ENCODE results near the gene KRTAP3-3. TPM values are rescaled to one million over a fixed set of nuclear protein-coding genes. Genes with fewer than 3 reads are reported as not detected.

Gene KRTAP3-3
- total and polyA plus RNA-seq, 2 of the 4 experiments (the other 2 are of a cell fraction) = not detected

GRCh38 chr17:40952661-40953060 is 41.3 kb downstream of the KRTAP3-3 start:
- Histone ChIP-seq H2BK15ac (ENCODE audit: low read depth, low read length) (0 out of 3 replicates have a peak overlapping the region, but pooled peaks have one; percentile 54), H3K9me3 (ENCODE audit: control insufficient read depth, insufficient read depth, low read length) (no peaks in the 10 kb centered on the region), H3K4me3 (ENCODE audit: insufficient read depth, low read depth, low read length) (no peak overlapping the region), H2BK5ac (ENCODE audit: low read depth, low read length, poor library complexity, severe bottlenecking) (peak overlapping the region; percentile 94), H3K36me3 (ENCODE audit: control insufficient read depth, insufficient read depth, low read length) (no peaks in the 10 kb centered on the region), H3K9me1 (ENCODE audit: insufficient read depth, low read length) (peaks cover 5% of the 10 kb centered on the region; the same call in 1 of the 2 replicates), H4K8ac (ENCODE audit: low read depth in 2 of 2, low read length in 2 of 2) (peak overlapping the region in 1 of 2 experiments; percentile 86; a peak in 2 of 4 replicates), H3K4me2 (ENCODE audit: low read depth, low read length) (no peak overlapping the region), H3K4me1 (ENCODE audit: control insufficient read depth, insufficient read depth, low read length) (peaks cover 12% of the 10 kb centered on the region), H3K18ac (ENCODE audit: low read depth, low read length) (no peak overlapping the region; the same call in 1 of the 2 replicates), H4K5ac (ENCODE audit: low read depth, low read length) (no peak overlapping the region), H3K79me1 (ENCODE audit: low read depth in 1 of 2, low read length in 2 of 2) (no peaks in the 10 kb centered on the region), H4K20me1 (ENCODE audit: insufficient read depth, low read length) (no peaks in the 10 kb centered on the region), H3K9ac (ENCODE audit: low read depth, low read length) (no peak overlapping the region), H3K27ac (ENCODE audit: insufficient read depth, low read length) (no peak overlapping the region), H3K56ac (ENCODE audit: extremely low read depth, insufficient read depth, low read length) (no peak overlapping the region), H3K27me3 (ENCODE audit: control insufficient read depth, insufficient read depth, low read length) (no peaks in the 10 kb centered on the region), H3K14ac (replicated peaks; ENCODE audit: low read depth, low read length) (no peak overlapping the region), H4K91ac (ENCODE audit: insufficient read depth, low read depth, low read length) (no peak overlapping the region), H2AK9ac (replicated peaks; ENCODE audit: low read depth, low read length, poor library complexity) (no peak overlapping the region), H3K23ac (ENCODE audit: low read depth, low read length) (no peak overlapping the region), H2AFZ (replicated peaks; ENCODE audit: low read length, poor library complexity) (no peak overlapping the region), H2AK5ac (ENCODE audit: low read depth, low read length) (no peak overlapping the region), H3K4ac (ENCODE audit: low read depth, low read length) (peak overlapping the region; percentile 45; the same call in 1 of the 2 replicates), H2BK120ac (ENCODE audit: low read depth, low read length) (peak overlapping the region; percentile 92; the same call in 1 of the 2 replicates), H2BK20ac (ENCODE audit: low read depth, low read length) (peak overlapping the region; percentile 47; the same call in 1 of the 2 replicates)
- intact Hi-C loops (cut with micrococcal nuclease) (no loop called here), dilution Hi-C loops (cut with HindIII; ENCODE audit: low sequenced_read_pairs, unreplicated experiment) (no loop called here), in situ Hi-C loops (cut with MboI; ENCODE audit: low sequenced_read_pairs) (no loop called here)
- CTCF ChIA-PET = interaction anchor here (1.1 kb wide), 1 partner anchor 20 kb away, joined by 4 read pairs; no protein-coding TSS in a partner anchor
- DNase-seq (peak; percentile 93), ATAC-seq (ENCODE audit: low read depth) (peak; percentile 33)
- BruUV-seq (replicated peaks) = no TSS peak
- POLR2A ChIA-PET (ENCODE audit: unreplicated experiment) = no interaction called here
- TF ChIP-seq RFX5 (IDR thresholded peaks at IDR 0.05; ENCODE audit: low read depth, low read length) = no peak
- peak; percentile 17 for TF ChIP-seq RCOR1 (IDR thresholded peaks at IDR 0.05; ENCODE audit: insufficient replicate concordance, low read length)
- TF ChIP-seq MXI1 (IDR thresholded peaks at IDR 0.05; ENCODE audit: borderline replicate concordance, low read depth, low read length) = no peak
- TF ChIP-seq CTCF (conservative IDR thresholded peaks at IDR 0.05; ENCODE audit: low read depth, low read length) = no peak
- peak; percentile 91 for TF ChIP-seq CEBPB (IDR thresholded peaks at IDR 0.05; ENCODE audit: low read depth, low read length)
- TF ChIP-seq RAD21 (IDR thresholded peaks at IDR 0.05; ENCODE audit: low read length) = no peak
- TF ChIP-seq ELK1 (IDR thresholded peaks at IDR 0.05; ENCODE audit: borderline replicate concordance, low read depth, low read length) = no peak
- no CpG with 5 or more reads among the region's 1 CpG for WGBS, 2 experiments (ENCODE audit: extremely low coverage in 2 of 2, insufficient read length in 1 of 2)
